Stimulated activated CD8-positive, alpha-beta memory T cell treated with anti-CD3 and anti-CD28 coated beads, Interleukin-15, amount 100 ng/mL, for 48 hours (primary cell): ENCODE results near the gene IL1R1.

Experiments used
- DNase-seq, 2 donors: peaks; one replicate each; pipeline ENCODE4 v3.0.0-alpha.2; 2020; ENCODE audit warnings: low read depth in 2 of 2

The IL1R1 gene

DNA sequence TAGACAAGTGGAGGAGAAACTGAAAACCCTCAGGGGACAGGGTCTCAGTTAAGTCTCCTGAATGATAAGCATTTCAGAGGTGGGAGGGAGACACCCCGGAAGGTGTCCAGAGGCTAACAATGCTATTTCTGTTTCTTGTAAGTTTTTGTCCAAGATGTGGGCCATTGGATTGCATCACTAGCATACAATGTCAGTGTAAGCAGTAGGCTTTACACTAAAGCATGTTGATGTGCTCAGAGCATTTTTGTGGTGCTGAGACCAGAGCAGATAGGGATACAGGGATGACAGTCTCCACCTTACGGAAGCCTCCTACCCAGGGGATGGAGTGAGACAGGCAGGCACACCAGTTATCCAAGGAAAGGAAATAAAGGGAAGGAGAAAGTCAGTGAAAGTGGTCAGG lies 2.2 kb upstream of the IL1R1 start:
- no peak for DNase-seq

GRCh38 chr2:102141011-102141943 lies 1.3 kb upstream of the IL1R1 start:
- no peak for DNase-seq

- DNase-seq = no peak
Measured at GRCh38 chr2:102142829-102143449, 393 bp downstream of the IL1R1 start.

DNA sequence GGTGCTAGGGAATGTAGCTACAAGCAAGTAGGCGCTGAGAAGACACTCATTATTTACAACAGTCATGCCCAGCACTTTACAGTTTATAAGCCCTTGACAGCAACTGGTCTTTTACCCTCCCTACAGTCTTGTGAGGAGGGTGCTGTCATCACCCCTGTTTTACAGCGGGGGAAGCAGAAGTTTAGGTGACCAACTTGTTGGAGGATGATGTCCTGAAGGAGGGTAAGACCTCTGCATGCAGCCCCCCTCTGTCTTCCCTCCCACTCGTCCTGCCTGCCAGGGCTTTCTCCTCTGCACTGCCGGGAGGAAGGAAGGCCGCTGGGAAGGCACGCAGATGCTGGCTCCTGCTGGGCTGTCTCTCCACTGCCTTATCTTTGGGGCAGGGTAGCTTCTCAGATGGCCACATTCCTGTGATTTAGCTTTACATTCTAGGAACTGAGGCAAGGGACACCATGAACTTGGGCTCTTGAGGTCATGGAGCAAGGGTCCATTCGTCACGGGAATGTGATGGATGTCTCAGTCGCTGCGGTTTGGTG lies 972 bp downstream of the IL1R1 start:
- no peak for DNase-seq

GRCh38 chr2:102144128-102144527 lies 1.6 kb downstream of the IL1R1 start:
- DNase-seq = no peak

DNA sequence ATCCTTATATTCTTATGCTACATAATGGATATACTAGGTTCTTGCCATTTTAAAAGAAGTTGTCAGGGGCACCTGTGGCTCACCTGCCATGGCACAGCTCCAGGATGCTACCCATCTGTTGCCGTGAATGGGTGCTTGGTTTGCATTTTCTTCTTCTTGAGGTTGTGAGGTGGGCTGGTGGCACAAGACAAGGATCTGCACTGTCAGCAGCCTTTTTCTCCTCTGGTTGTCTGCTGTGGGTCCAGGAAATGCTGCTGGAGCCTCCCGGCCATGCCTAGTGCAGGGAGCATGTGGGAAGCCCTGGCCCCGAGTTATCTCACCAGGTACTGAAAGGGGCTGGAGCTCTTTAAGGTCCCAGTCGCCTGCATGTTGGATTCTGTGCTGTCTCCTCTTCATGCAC lies 2.6 kb downstream of the IL1R1 start:
- no peak for DNase-seq

DNA sequence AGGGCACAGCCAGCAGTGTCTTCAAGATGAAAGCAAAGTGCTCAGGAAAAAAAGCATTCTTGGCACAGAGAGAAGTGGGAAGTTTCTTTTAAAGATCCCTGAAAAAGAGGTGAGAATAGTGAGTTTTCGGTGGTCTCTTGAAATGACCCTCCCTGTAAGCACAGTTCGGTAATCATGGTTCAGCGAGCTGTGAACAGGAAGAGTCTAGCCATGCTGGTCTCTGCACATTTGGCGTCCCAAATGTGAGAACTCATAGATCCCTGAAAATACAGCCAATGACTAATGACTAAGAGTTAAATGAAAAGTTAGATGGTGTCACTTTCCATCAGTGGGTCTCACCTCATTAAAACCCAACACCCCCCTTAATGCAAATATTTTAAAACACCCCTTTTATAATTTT lies 3.4 kb downstream of the IL1R1 start:
- no peak for DNase-seq

DNA sequence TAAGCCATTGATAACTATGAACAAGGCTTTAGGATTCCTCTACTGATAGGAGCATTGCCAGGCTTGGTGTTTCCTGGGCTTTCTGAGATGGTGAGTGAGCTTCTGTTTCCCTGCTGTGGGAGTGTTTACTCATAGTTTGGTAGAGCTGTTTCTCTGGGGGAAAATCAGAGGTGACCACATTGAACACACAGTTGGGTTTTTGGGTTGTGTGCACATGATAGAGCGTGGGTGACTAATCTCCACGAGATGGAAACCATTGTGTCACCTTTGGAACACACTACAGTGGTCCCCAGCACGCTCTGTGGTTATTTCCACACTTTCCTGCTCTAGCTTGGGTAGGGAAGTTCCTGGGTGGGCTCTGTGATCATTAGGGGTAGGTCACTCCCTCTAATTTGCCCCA lies 5.4 kb downstream of the IL1R1 start:
- DNase-seq = peak; percentile 46 to 62

DNA sequence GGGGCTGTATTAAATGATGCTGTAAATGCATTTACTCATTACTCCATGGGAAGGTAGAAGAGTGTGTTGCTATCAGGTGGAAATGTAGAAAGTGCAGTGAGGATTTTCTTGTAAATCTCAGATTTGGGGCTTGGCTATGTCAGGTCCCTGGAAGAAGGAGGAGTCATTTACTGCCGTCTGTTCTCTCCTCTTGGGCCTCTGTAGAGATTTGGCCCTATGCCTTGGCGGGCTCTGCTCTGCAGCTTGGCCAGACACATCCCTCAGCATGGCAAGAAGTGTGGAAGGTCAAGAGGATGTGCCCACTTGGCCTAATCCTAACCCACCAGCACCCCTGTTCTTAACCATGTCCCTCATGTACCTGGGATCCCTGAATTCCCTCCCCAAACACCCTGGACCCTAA lies 6.7 kb downstream of the IL1R1 start:
- no peak for DNase-seq

DNA sequence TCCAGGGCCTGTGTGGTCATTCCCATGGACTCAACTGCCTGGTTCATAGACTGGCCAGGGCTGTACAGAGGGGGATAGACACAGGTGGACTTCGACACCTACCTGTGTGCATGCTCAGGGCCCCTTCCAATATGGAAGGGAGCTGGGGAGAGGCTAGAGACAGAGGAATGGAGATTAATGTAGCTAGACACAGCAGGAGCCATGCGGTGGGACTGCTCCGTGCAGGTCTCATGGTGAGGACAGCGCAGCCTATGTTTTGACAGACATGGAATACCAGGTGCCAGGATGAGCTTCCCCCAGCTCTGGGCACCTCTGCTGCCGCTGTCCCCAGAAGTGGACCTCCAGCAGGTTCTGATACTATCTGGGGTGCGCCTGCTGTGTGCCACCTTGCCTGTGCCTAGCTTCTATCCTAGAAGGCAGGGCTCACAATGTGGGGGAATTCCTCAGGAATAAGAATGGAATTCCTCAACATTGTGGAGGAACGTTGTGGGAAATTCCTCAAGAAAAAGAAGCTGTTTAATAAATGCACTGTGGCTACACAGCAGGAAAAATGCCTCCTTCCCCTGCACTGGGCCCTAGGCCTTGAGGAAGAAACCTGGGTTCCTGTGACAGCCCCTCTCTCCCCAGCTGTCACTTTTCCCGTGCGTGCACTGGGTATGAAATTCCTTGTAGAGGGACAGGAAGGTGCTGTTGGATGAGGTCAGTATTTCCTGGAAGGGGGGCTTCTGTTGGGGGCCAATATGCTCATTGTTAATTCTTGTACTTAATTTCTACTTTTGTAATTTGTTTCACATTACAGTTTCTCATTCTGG lies 7.3 kb downstream of the IL1R1 start:
- DNase-seq = no peak

- no peak for DNase-seq
Measured at GRCh38 chr2:102154364-102154763, 11.8 kb downstream of the IL1R1 start.

DNA sequence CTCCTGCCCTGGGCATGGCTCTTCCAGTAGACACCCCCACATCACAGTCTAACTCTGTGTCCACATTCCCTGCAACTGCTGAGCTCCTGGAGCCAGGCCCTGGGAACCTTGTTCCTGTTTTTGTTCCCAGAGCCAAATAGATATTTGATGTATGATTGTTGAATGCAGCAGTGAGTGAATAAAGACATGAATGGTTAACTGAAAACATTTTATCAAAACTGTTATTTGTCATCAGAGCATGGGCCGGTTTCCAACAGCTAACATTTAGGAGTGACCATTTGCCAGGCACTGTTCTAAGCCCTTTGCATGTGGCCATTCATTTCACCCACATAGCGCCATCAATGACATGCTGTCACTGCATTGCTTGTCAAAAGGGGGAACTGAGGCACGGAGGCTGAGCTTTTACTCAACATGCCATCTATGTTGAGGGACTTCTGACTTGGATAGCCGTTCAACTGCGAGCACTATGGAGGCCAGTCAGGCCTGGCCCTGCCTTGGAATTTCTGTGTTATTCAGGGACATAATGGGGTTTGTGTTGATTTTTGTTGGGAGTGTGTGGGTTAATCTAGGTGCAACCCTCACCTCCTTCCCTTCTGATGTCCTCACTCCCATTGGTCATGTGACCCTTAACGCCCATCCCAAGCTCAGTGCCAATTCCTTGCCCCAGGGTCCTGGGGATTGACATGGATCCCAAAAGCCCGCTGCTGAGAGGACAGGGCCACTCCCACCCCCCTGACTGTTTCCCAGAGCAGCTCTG lies 12.6 kb downstream of the IL1R1 start:
- no peak for DNase-seq

GRCh38 chr2:102155703-102156515 lies 13.4 kb downstream of the IL1R1 start:
- DNase-seq = no peak

DNA sequence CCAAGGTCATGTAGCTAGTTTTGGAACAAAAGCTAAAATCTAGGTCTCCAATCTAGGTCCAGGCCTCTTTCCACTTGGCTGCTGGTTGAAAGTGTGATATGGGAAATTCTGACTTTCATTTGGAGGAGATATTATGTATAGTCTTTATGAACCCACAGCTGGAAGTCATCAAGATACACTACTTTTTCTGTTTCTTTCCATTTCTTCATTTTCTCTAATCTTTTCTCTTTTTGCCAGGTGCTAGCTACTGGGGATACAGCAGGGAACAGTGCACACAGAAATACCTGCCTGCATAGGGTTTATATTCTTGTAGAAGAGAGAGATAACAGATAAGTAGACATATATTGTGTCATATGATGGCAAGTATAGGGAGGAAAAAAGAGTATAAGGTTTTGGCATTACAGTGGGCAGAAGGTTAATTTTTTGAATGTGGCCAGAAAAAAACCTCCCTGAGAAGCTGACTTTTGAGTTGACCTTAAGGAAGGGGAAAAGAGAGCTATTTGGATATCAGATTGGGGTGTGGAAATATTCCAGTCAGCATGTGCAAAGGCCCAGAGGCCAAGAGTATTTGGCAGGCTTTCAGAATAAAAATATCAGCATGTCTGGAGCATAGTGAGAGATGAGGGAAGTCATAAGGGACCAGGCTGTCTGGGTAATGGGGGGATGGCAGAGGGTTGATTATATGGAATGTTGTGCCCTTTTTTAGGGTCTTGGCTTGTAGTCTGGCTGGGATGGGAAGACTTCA lies 15.6 kb downstream of the IL1R1 start:
- DNase-seq = no peak

DNA sequence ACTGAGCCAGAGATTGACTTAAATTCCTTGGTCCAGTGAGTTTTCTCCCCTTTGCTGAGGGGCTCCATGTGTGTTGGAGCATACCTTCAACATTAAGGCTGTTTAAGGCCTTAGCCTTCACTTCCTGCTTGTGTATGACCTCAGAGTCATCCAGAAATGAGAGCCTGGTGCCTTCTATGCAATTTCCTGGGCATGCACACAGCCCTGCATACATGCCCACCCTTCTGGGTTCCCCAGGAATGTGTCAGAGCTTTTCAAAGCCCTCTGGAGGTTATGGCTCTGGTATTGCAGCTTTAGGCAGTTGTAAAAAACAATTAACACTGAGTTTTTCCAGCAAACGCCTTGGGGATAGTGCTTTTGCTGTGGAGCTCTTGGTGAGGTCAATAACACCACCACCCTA lies 16.7 kb downstream of the IL1R1 start:
- DNase-seq = no peak

- no peak for DNase-seq
Measured at GRCh38 chr2:102166189-102166845, 23.8 kb downstream of the IL1R1 start.

- no peak for DNase-seq
Measured at GRCh38 chr2:102168026-102168771, 25.7 kb downstream of the IL1R1 start.

DNA sequence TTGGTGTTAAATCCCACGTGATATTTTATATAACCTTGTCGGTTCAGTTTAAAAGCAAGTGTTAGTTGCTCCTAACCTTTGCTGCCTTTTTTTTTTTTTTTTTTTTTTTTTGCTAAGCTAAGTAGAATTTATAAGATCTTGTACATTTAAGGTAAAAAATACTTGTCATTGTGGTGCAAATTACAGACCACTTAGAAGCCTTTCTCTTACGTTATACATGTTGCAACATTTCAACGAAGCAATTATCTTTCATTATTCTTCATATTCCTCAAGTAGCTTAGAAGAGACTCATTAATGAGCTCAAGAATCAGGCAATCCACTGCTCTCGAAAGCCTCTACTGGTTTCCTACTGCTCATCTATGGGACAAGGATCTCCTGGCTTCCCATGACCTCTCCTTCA lies 29.4 kb downstream of the IL1R1 start:
- no peak for DNase-seq

GRCh38 chr2:102172745-102173144 lies 30.2 kb downstream of the IL1R1 start:
- DNase-seq = no peak
